ENCODE results near the gene MYL7. TPM values are rescaled to one million over a fixed set of nuclear protein-coding genes. Genes with fewer than 3 reads are reported as not detected.

Gene MYL7, protein sequence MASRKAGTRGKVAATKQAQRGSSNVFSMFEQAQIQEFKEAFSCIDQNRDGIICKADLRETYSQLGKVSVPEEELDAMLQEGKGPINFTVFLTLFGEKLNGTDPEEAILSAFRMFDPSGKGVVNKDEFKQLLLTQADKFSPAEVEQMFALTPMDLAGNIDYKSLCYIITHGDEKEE
- total RNA-seq: 0.44 TPM in 1 of 2 replicates, not detected in the other

DNA sequence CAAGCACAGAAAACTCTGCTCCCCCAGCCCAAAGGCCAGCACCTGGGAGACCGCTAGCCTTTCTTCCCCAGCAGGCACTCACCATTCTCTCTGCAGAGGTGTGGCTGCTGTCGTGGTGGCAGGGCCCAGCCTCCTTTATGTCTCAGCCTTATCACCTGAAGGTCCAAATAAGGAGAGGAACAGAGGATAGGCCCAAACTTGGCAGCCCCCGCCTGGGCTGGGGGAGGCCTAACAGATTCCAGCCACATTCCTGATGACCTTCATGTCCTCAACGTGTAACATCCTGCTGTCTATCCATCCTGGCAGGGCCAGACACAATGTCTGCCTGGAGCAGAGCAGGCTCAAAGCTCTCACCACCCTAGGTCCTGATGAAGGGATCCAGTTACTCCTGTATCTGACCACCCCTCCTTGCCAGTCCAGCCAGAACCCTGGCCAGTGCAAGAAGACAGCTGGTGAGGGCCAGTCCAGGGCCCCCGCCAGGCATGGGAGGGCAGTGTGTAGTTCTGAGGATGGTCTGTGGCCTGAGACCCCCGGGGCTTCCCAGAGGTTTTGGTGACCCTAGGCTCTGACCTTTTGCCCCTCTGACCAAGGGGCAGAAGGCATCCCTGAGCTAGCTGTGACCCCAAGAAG lies at the start of gene MYL7:
TSS of gene MYL7 (minus strand) at position 112 of the 630 bp plus-strand sequence. CDS start at position 85, 27 bp downstream.

DNA sequence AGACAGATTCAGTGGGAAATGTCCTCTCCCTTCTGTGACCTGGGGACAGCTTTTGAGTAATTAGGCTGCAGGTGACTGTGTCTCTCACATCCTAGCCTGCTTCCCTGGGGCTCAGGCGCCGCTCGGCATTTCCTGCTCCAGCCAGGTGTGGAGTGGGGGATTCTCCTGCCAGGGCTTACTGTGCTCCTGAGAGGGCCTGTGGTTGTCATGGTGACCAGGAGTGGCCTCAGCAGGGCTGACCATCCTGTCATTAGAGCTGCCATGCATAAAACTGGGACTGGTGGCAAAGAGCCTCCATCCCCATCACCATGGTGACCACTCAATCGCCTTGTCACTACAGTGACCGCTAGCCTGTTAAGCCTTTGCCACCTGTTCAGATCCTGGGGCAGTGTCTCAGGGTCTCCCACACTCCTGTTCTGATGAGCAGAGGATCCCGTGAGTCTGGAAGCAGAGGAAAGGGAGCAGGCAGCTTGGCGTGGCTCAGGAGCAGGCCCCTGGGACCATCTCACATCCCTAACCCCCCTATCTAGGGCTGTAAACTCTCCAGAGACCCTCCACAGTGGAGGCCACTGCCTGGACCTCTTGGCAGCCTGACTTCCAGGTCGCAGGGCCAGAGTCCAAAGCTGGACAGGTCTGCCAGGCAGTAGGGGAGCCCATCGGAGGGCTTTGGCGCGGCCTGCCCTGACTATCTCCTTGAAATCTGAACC lies 48.3 kb upstream of the MYL7 start, which contains the start of gene GCK:
TSS of gene GCK (minus strand) at position 154 of the 707 bp plus-strand sequence. CDS start 486 bp downstream, outside the sequence.

DNA sequence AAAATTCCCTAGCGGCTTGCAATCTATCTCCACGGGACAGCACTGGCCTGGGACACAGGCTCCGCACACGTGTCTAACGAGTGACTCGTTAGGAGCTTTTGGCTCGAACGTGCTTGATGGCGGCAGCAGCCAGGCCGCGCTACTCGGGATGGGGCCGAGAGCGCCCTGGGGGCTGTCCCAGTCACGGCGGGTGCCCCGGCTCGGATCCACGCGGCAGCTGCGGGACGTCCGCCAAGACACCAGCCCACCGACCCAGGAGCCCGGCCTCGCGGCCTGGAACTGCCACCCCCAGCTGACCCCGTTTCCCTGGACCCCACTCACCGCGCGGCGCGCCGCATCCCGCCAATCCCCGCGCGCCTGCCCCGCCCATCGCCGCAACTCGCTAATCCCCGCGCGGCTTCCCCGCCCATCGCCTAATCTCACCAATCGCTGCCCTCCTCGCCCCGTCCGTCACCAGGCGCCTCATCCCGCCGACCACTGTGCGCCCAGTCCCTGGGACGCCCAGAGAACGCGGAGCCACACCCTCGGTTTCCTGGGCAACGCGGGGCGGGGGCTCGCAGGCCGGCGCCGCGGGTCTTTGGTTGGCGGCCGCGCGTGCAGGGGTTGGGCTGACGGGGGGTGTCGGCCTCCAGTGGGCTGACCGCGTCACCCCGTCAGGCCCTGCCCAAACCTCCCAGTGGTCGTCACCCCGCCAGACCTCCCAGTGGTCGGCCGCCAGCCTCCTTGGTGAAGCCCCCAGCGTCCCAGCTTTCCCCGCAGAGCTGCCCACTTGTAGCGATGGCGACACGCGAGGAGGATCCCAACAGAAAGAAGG lies 17.7 kb downstream of the MYL7 start, which contains the start of gene POLD2:
TSS of gene POLD2 (minus strand) at position 359 of the 814 bp plus-strand sequence. CDS start 1,495 bp downstream, outside the sequence.

DNA sequence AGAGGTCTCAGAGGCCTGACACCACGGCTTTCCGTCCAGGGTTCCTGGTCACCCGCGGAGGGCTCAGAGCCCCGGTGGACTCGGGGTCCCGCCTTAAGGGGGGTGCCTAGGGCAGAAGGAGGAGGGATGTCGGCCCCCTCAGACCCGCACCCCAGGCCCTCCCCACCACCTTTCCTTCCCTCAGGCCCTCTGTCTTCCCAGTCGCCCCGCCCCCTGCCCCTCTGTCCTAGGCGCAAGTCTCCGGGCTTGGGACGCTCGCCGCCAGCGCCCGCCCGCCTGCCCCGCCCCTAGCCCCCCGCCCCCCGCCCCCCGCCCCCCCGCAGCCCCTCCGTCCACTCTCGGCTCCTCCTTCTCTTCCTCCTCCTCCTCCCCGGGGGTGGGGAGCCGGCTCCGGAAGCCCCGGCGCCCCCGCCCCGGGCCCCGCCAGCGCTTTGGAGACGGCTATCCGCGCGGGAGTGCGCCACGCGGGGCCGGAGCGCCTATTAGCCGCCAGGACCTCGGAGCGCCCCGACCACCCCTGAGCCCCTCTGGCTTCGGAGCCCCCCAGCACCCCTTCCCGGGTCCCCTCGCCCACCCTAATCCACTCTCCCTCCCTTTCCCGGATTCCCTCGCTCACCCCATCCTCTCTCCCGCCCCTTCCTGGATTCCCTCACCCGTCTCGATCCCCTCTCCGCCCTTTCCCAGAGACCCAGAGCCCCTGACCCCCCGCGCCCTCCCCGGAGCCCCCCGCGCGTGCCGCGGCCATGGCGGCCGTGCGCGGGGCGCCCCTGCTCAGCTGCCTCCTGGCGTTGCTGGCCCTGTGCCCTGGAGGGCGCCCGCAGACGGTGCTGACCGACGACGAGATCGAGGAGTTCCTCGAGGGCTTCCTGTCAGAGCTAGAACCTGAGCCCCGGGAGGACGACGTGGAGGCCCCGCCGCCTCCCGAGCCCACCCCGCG lies 36.9 kb downstream of the MYL7 start, which contains the start of gene AEBP1:
TSS of gene AEBP1 (plus strand) at position 423 of the 937 bp plus-strand sequence. CDS start at position 744, 321 bp downstream.

Small RNAs within 50 kb of the gene (small RNA-seq; reads per million reads assigned to genes)
- not detected for gene RNA5SP230 (ENCODE audit: low replicate concordance)

Other genes with a start within 250 kb of the MYL7 start
- gene URGCP, start 234.7 kb downstream of the MYL7 start, total RNA-seq: 23.2 and 32.2 TPM in 2 replicates
- 10.3 and 11.8 TPM in 2 replicates for gene UBE2D4, start 214.9 kb downstream of the MYL7 start, total RNA-seq
- not detected in 2 replicates for gene SPDYE1, start 143.4 kb downstream of the MYL7 start, total RNA-seq
- gene DBNL, start 96.6 kb downstream of the MYL7 start, total RNA-seq: 130 and 189 TPM in 2 replicates
- 0.44 TPM in 1 of 2 replicates, not detected in the other for gene PGAM2, start 75.8 kb downstream of the MYL7 start, total RNA-seq
- 10.7 and 19.9 TPM in 2 replicates for gene POLM, start 58.8 kb downstream of the MYL7 start, total RNA-seq
- 41.8 and 95.6 TPM in 2 replicates for gene AEBP1, start 37.0 kb downstream of the MYL7 start, total RNA-seq
- gene POLD2, start 17.8 kb downstream of the MYL7 start, total RNA-seq: 77.3 and 144 TPM in 2 replicates
- gene GCK, start 48.1 kb upstream of the MYL7 start, total RNA-seq: 0.22 TPM in 1 of 2 replicates, not detected in the other
- 116 and 161 TPM in 2 replicates for gene YKT6, start 59.6 kb upstream of the MYL7 start, total RNA-seq
- gene CAMK2B, start 184.3 kb upstream of the MYL7 start, total RNA-seq: 0.22 and 0.43 TPM in 2 replicates

All from placental pericyte (primary cell).